GM21717 (cell line): Measurements from ENCODE around the gene TMC3.
"Not testable (repeated sequence)": the region's sequence is repeated elsewhere in the genome, so short reads cannot be mapped to it uniquely, and the experiment has no call there.

Source experiments
- ATAC-seq: cut with Tn5 transposase; IDR thresholded peaks from one replicate; pipeline ENCODE4 v1.9.1; 2021; ENCODE audit warnings: mild to moderate bottlenecking, moderate library complexity; ENCODE audit not compliant: unreplicated experiment

Gene TMC3

DNA sequence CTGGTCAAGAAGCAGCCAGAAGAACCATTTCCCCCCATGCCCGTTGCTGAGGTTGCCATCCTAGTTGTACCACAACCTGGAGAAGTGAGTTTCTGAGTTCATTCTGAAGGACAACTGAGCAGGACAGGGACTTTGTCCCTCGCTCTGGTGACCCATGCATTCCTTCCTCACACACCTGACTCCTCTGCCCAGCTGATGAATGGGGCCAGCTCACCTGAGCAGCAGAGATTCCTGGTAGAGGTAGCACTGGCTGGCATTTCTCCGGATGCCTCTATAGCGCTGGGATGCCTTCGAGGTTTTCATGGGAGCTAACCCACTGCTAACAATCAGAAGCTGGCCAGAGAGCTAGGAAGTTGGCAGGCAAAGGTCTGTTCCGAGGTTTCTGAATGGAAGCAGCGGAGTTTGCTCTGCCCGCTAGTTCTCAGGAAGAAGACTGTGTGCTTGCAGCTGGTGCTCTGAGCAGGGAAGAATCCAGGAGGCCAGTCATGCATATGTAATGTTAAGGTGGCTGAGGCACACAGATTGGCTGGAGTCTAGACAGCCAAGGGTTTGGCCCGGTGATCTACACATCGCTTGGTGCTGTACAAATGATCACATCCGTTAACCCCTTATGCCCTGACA is at the start of gene TMC3:
TSS of gene TMC3 (minus strand) at position 439 of the 621 bp plus-strand sequence. CDS start at position 303, 136 bp downstream.
- ATAC-seq: no peak

DNA sequence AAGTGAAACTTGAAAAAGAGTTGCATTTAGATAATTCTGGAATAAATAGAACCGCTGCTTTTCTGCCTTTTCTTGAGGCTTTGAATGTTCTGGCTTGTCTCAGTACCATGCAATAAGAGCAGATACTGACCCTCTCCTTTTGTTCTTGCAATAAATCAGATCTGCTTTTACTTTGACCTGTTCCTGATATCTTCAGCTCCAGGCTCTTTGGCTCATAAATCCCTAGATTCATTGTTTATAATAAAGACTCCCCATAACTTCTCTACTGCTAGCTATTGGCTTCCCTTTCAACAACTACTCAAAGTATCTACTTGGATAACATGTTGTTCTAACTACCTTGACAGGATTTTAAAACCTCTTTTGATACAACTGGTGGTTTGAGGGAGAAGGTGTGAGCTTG is 47.4 kb upstream of the TMC3 start:
- ATAC-seq: no peak

DNA sequence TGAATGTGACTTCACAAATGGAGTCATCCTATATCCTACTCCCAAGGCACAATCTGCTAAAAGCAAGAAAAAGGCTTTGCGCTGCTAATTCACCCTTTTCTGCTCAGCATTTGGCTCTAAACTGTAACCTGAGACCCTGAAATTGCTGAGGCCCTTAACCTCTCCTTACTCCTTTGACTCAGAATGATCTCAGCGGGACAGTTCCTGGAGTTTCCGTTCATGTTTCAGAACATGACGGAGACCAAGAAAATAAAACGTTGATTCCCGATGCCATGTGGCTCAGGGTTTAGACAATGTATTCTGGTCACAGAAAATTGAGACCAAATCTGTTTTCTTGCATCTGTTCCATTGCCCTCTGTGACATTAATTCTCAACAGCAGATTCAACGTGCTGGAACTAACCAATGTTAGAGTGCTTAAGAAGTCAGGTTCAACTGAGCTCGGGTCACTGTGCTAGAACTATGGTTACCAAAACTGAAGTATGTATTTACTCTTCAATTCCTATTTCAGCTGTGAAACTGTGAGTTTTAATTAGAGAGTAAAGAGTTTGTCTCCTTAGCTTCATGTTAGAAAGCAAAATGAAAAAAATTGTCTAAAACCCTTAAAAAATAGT is 45.4 kb upstream of the TMC3 start:
- ATAC-seq: no peak

DNA sequence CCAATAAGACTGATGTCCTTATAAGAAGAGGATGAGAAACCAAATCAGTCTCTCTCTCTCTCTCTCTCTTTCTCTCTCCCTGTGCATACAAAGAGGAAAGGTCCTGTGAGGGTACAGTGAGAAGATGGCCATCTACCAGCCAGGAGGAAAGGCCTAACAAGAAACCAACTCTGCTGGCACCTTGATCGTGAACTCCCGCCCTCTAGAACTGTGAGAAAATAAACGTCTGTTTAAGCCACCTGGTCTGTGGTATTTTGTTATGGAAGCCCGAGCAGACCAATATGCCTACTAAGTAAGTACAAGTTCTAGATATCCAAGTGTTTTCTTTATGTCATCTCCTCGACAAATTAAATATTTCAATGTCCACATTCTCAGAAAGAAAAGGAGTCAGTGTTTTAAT is 44.9 kb upstream of the TMC3 start:
- ATAC-seq: no peak

DNA sequence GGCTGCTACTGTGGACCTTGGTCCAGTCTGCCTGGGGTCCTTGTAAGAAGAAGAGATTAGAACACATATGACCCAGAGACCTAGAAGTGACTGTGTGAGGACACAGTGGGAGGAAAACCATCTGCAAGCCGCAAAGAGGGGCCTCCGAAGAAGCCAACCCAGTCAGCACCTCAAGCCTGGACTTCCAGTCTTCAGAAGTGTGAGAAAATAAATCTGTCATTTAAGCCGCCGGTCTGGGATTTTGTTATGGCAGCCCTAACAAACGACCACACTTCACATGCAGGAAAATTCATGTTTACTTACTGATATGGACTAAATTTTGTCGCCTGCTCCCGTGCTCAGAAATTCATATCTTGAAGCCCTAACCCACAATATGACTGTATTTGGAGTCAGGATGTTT is 44.4 kb upstream of the TMC3 start:
- no peak for ATAC-seq

DNA sequence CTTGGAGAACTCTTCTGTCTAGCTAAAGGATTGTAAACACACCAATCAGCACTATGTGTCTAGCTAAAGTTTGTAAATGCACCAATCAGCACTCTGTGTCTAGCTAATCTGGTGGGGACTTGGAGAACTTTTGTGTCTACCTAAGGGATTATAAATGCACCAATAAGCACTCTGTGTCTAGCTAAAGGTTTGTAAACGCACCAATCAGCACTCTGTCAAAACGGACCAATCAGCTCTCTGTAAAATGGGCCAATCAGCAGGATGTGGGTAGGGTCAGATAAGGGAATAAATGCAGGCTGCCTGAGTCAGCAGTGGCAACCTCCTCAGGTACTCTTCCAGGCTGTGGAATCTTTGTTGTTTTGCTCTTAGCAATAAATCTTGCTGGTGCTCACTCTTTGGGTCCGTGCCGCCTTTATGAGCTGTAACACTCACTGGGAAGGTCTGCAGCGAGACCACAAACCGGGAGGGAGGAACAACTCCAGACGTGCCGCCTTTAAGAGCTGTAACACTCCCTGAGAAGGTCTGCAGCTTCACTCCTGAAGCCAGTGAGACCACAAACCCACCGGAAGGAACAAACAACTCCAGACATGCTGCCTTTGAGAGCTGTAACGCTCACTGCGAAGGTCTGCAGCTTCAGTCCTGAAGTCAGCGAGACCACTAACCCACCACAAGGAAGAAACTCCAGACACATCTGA is 40.4 kb upstream of the TMC3 start:
- ATAC-seq: not testable (repeated sequence)

DNA sequence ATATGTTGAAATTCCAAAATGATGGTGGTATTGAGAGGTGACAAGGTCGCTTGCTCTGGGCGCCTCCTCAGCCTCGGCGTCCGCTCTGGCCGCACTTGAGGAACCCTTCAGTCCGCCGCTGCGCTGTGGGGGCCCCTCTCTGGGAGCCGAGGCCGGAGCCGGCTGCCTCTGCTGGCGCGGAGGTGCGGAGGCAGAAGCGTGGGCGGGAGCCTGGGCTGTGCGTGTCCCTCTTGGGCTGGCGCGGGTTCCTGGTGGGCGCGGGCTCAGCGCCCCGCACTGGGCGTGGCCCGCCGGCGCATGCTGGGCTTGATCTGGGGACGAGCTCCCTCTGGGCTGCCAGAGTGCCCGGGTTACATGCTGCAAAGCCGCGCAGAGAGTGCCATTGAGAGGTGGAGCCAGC is 39.8 kb upstream of the TMC3 start:
- no peak for ATAC-seq

DNA sequence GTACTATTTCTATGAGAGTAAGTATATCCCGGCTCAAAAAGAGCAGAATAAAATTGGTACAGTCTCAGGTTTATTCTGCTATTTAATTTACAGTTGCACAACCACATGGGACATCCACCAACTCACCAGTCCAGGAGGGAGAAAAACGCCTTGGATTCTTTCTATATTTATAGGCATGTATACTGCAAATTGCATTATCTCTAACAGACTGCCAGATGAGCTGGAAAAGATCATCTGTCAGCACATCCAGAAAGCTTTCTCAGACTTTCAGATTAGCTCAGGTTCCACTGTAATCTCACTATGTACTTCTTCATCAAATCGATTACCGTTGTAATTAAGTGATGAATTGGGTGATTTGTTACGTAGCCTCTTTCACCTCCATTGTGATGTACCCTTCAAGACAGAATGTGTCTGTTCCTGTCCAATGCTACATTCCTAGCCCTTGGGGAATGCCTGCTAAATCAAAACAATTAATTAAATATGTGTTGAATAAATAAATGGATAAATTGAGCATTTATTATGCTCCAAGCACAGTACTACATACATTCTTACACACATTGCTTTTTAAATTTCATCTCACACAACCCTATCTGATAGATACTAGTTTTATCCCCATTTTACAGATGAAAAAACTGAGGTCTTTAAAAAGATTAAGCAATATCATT is 38.1 kb upstream of the TMC3 start:
- ATAC-seq: no peak

DNA sequence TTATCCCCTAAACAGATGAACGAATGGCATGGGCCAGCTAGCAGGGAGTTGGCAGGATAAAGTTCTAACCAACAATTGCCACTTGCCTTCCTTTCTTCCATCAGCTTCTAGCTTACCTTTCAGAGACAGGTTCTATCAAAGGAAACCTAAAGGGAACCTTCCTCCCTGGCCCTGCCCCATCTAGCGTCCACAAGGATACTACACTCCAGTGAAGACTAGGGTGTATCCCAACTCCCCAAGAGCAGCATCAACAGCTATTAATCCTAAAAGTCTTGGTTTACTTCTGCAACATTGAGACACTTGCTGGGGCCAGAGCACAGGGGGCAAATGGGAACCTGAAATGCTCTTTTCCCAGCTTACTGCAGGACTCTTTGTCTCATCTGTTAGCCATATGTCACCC is 37.0 kb upstream of the TMC3 start:
- no peak for ATAC-seq

DNA sequence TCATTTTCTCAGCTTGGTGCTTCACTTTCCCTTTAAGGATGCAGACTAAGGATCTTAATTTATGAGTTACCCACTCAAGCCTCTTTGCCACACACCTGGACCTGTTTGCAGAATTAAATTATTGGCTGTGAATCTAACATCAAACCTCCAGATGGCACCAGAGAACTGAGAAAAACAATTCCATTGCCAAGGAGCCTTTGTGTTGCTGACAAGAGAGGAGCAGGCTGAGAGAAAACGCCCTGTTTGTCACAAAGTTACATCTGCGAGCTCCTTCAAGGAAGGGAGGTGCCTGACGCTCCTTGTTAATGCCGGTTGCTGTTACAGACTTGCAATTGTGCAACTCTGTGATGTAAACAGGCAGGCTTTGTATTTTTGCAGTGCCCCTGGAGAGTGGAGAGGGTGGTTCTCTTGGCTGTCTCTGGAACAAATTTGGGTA is 36.3 kb upstream of the TMC3 start:
- ATAC-seq: no peak

DNA sequence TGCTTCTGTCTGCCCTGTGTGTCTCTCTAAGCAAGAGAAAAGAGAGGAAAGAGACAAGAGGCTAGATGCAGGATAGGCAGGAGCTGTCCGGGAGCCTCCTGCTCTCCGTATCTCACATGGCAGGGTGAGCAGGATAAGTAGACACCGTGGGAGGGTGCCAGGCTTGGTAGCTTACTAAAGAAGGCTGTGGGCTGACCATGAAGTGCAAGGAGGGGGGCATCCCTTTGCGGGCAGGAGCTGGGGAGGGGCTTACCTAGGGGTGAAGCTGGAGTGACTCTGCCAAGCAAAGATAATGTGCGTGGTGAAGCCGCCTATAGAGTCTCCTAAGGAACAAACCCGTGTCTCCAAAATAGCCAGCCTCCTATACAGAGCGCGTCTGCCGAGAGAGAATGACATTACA is 33.7 kb upstream of the TMC3 start:
- no peak for ATAC-seq

DNA sequence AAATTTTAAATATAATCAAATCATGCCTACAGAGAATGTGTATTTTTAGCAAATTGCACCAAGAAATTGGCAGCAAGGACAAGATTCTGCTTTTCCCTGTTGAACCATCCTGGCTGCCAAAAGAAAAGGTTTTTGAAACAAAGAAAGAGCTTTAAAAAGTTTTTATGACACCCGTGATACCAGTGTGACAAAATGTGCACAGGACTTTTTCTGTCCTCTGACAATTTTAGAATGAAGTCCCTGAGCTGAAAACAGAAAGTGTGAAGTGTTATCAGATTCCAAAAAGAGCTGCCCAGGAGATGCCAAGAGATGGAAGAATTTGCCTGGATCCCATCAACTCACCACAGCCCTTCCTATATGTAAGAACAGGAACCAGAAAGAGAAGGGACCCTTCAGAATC is 33.2 kb upstream of the TMC3 start:
- no peak for ATAC-seq

DNA sequence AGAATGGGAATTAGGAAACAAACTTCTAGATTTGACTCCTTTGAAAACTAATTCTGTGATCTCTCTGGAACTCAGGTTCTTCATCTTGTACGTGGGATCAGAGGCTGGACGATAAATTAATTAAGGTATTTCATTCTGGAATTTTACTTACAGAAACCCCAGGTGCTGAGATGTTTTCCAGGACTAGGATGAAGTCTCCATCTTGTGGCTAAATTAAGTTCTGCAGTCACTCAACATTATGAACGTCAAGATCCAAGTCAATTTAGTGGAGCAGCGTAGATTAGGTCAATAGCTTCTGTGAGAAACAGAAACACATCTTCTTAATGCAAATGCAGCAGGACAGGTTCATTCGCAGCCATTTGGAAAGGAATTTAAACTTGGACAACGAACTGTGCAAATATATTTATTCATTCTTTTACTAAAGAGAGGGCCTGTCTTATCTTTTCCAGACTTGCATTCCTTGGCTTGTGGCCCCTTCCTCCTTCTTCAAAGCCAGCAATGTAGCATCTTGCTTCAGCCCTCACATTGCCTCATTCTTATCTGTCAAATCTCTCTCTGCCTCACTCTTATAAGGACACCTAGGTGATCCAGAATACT is 26.7 kb upstream of the TMC3 start:
- ATAC-seq: no peak

DNA sequence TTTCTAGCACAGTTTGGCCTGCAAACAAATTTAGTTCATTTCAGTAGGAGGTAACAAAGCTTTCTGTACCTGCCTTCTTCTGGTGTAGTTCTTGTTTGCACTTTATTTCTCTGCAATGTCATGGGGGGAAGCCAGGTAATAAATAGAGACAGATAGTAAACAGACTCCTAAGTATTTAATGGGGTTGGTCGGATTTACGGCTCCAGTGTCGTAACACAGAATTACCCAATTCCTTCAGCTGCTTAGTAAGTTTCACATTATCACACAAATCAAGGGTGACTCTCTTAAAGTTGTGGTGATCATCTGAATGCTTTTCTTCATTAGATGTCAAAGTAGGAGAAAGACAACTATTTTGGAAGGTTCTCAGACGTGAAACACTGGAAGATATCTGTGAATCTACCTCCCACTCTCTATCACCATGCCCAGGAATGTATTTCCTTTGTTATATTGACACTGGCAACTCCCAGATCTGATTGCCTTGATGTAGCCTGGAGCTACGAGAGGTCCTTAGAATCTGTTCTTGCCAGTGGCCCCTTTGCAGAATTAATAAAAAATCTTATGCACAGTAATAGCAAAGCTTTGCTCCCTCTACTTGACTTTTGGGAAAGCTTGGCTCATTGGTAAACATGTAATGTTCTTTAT is 25.0 kb upstream of the TMC3 start:
- ATAC-seq: no peak

DNA sequence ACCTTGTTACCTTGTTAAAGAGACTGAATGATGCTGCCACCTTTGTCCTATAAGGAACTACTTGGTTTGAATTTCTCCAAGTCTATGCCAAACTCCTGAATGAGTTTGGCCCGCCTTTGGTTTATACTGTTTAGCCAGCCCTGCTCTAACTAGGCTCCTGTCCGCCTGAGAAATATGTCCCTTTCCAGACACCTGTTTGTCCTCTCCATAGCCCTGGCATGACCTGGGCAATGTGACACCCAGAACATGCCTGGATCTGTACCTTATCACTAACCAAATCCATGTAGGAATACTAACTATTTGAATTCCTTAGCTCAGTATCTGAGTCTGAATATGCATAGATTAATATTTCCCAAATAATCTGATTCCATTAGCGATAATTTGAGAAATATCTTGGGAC is 24.4 kb upstream of the TMC3 start:
- ATAC-seq: no peak

DNA sequence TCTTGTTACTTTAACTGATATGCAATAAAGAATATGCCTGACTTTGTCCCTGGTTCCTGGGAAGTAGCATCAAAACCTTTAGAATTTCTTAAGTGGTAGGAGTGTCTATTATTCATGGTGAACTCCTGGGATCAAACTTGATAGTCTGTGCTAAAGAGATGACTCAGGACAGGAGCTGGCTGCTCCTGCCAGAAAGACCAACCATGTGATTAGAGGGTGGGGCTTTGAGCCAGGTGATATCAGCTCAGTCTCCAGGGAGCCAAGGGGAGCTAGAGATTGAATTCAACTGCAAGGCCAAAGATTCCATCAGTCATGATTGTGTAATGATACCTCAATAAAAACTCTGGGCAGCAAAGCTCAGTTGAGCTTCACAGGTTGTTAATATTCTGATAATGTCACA is 20.6 kb upstream of the TMC3 start:
- ATAC-seq: no peak

DNA sequence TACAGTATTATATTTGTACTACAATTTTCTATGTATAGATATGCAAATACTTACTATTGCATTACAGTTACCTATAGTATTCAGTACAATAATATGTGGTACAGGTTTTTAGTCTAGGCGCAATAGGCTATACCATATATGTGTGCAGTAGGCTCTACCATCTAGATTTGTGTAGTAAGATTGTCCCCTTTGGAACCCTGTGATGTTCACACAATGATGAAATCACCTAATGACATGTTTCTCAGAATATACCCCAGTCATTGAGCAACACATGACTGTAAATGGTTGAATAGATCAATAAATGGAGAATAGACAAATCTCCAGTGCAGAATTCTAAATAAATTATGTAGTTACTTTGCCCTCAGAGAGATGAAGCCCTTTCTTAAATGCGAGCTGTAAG is 17.6 kb upstream of the TMC3 start:
- no peak for ATAC-seq

DNA sequence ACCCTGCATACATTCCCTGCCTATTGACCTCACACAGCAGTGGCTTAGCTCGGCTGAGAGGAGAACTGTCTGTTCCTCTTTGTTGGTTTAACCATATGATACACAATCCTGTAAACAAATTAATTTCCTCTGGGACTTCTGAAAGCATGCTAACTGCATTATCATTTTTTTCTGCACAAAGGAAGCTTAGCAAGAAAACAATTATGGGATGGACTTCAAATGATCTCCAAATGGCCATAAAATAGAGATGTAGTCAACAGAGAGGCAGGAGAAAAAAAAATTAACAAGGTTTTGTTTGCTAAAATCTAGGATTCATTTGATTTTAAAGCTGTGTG is 14.4 kb upstream of the TMC3 start:
- no peak for ATAC-seq

DNA sequence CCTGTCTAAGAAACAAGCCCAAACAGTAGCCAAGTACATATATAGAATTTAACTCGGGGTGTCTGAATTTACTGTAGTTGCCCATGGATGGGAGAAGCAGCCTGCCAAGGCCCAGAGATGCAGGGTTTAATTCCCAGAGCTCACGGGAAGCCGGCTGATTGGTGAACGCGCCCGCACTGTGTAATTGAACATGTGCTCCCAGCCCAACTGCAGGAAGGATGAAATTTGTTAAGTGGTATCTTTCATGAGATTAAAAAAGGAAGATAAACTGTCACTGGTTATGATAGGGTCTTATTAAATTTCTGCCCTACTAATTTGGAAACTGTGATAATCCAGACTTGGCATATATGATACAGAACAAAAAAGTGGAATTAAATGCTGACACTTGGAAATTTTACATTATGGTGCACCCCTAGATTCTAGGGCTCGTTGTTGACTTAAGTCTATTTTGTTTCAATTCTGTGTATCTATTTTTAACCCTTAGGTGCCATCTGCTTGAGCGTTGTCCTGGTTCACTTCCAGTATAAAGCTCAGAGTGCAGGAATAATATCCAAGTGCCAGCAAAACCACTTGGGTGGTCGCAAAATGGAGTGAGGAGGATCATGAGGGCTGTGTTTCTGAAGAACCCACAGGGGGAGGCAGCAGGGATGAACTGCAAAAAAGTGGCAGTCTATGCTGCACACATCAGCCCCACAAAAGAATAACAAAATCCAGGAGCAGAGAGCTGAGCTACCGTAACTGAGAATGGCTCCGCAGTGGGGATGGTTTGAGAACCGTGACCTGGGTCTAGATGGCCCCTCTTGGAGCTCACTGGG is 13.8 kb upstream of the TMC3 start:
- ATAC-seq: no peak

DNA sequence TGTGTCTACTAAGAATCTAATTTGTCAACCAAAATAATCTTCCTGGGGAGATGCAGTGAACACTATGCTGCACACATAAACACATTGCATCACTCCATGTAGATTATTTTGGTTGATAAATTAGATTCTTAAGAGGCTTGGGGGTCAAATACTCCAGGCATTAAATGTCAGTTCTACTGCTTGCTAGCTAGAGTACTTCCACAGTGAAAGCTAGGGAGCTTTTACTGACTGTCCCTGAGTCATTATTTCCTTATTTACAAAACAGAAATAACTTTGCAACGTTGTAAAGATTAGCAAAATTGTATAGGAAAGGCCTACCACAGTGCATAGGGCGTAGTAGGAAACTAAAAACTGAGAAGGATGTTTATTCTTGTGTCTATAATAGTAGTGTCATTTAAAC is 12.9 kb upstream of the TMC3 start:
- no peak for ATAC-seq
